HL-60 (cell line): ENCODE results near the gene SLC52A1.

Source experiments
- GABPA ChIP-seq: IDR thresholded peaks from 2 replicates; pipeline ENCODE4 v1.6.1; 2012; ENCODE audit warnings: low read depth
- POLR2AphosphoS5 ChIP-seq: IDR thresholded peaks from 2 replicates; pipeline ENCODE4 v1.6.1; 2012; ENCODE audit warnings: low read depth
- SPI1 ChIP-seq: IDR thresholded peaks from 2 replicates; pipeline ENCODE4 v1.6.1; 2012; ENCODE audit warnings: low read depth, mild to moderate bottlenecking, borderline replicate concordance
- TF ChIP-seq, protein P1 (sequence below): IDR thresholded peaks from one replicate; pipeline ENCODE4 v1.5.1; 2011; ENCODE audit warnings: low read length, control low read depth, inconsistent platforms; ENCODE audit not compliant: insufficient read depth
- TF ChIP-seq, protein P2 (sequence below): IDR thresholded peaks from 2 replicates; pipeline ENCODE4 v1.6.1; 2012; ENCODE audit warnings: low read depth; ENCODE audit not compliant: insufficient replicate concordance

DNA sequence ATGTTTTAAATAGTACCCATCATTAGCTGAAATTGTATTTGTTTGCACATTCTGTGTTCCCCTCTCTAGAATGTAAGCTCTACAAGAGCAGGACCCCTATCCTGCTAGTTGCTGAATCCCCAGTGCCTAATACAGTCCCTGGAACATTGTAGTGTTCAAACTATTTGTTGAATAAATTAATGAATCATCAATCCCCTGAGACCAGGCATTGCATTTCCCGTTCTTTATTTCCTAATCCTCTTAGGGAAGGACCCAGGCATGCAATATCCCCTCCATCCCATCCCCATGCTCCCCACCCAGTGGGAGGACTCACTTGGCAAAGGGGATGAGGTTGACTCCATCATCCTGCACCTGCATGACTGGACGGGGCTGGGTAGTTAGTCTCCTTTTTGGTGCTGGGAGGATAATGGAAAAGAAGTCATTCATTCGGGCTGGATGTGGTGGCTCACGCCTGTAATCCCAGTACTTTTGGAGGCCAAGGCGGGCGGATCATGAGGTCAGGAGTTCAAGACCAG, 41.1 kb downstream of the SLC52A1 start:
- TF ChIP-seq, protein P1, sequence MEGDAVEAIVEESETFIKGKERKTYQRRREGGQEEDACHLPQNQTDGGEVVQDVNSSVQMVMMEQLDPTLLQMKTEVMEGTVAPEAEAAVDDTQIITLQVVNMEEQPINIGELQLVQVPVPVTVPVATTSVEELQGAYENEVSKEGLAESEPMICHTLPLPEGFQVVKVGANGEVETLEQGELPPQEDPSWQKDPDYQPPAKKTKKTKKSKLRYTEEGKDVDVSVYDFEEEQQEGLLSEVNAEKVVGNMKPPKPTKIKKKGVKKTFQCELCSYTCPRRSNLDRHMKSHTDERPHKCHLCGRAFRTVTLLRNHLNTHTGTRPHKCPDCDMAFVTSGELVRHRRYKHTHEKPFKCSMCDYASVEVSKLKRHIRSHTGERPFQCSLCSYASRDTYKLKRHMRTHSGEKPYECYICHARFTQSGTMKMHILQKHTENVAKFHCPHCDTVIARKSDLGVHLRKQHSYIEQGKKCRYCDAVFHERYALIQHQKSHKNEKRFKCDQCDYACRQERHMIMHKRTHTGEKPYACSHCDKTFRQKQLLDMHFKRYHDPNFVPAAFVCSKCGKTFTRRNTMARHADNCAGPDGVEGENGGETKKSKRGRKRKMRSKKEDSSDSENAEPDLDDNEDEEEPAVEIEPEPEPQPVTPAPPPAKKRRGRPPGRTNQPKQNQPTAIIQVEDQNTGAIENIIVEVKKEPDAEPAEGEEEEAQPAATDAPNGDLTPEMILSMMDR = no peak
- no peak for TF ChIP-seq POLR2AphosphoS5
- TF ChIP-seq, protein P2, sequence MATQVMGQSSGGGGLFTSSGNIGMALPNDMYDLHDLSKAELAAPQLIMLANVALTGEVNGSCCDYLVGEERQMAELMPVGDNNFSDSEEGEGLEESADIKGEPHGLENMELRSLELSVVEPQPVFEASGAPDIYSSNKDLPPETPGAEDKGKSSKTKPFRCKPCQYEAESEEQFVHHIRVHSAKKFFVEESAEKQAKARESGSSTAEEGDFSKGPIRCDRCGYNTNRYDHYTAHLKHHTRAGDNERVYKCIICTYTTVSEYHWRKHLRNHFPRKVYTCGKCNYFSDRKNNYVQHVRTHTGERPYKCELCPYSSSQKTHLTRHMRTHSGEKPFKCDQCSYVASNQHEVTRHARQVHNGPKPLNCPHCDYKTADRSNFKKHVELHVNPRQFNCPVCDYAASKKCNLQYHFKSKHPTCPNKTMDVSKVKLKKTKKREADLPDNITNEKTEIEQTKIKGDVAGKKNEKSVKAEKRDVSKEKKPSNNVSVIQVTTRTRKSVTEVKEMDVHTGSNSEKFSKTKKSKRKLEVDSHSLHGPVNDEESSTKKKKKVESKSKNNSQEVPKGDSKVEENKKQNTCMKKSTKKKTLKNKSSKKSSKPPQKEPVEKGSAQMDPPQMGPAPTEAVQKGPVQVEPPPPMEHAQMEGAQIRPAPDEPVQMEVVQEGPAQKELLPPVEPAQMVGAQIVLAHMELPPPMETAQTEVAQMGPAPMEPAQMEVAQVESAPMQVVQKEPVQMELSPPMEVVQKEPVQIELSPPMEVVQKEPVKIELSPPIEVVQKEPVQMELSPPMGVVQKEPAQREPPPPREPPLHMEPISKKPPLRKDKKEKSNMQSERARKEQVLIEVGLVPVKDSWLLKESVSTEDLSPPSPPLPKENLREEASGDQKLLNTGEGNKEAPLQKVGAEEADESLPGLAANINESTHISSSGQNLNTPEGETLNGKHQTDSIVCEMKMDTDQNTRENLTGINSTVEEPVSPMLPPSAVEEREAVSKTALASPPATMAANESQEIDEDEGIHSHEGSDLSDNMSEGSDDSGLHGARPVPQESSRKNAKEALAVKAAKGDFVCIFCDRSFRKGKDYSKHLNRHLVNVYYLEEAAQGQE = no peak
- no peak for TF ChIP-seq SPI1
- no peak for TF ChIP-seq GABPA
